Neuronal stem cell (in vitro differentiated cells): ENCODE data around the gene WWOX.
A peak's percentile ranks its signal among the peaks of the same experiment; 100 is the strongest.

ENCODE experiments used
- DNase-seq: peaks from one replicate; pipeline ENCODE4 v3.0.0-alpha.2; 2013; ENCODE audit warnings: low spot score
- H2AFZ ChIP-seq: one replicate; pipeline ENCODE4 v1.6.1; 2013; ENCODE audit warnings: mild to moderate bottlenecking, low read length, inconsistent platforms
- H2AK5ac ChIP-seq: 2 replicates; pipeline ENCODE4 v1.6.1; 2013; ENCODE audit warnings: low read depth, mild to moderate bottlenecking, inconsistent platforms, low read length, moderate library complexity, mixed read lengths
- H2BK120ac ChIP-seq: 2 replicates; pipeline ENCODE4 v1.6.1; 2013; ENCODE audit warnings: low read depth, mild to moderate bottlenecking, inconsistent platforms, low read length, moderate library complexity, mixed read lengths
- H2BK12ac ChIP-seq: one replicate; pipeline ENCODE4 v1.6.1; 2013; ENCODE audit warnings: low read length, inconsistent platforms
- H2BK15ac ChIP-seq: 2 replicates; pipeline ENCODE4 v1.6.1; 2013; ENCODE audit warnings: mild to moderate bottlenecking, low read length, inconsistent platforms, mixed read lengths
- H2BK5ac ChIP-seq: one replicate; pipeline ENCODE4 v1.6.1; 2013; ENCODE audit warnings: inconsistent platforms, mild to moderate bottlenecking, low read length, moderate library complexity
- H3K14ac ChIP-seq: one replicate; pipeline ENCODE4 v1.6.1; 2013; ENCODE audit warnings: low read length, inconsistent platforms
- H3K18ac ChIP-seq: 2 replicates; pipeline ENCODE4 v1.6.1; 2013; ENCODE audit warnings: low read length, inconsistent platforms
- H3K23ac ChIP-seq: 2 replicates; pipeline ENCODE4 v1.6.1; 2013; ENCODE audit warnings: low read depth, mild to moderate bottlenecking, mixed read lengths, low read length, inconsistent platforms; ENCODE audit not compliant: poor library complexity
- H3K27ac ChIP-seq: replicated peaks from 3 replicates; pipeline ENCODE4 v1.5.1; 2013; ENCODE audit warnings: low read length, inconsistent platforms
- H3K27me3 ChIP-seq, 3 experiments: 2 replicates each; pipeline ENCODE4 v1.6.1; 2013; ENCODE audit warnings: low read length in 3 of 3, mild to moderate bottlenecking in 2 of 3, inconsistent platforms in 1 of 3, low read depth in 1 of 3, mixed read lengths in 1 of 3, moderate library complexity in 1 of 3; ENCODE audit not compliant: control insufficient read depth in 3 of 3, insufficient read depth in 3 of 3
- H3K36me3 ChIP-seq, 2 donors: replicated peaks in 1 of 2; 2 replicates each; pipeline ENCODE4 v1.6.1; 2013; ENCODE audit warnings: low read length in 2 of 2; ENCODE audit not compliant: control insufficient read depth in 2 of 2, insufficient read depth in 2 of 2
- H3K4ac ChIP-seq: 2 replicates; pipeline ENCODE4 v1.6.1; 2013; ENCODE audit warnings: inconsistent platforms, mild to moderate bottlenecking, low read length, moderate library complexity
- H3K4me1 ChIP-seq, 2 donors: 1 replicate in 1 of 2; 2 replicates in 1 of 2; pipeline ENCODE4 v1.6.1; 2013; ENCODE audit warnings: low read length in 2 of 2, low read depth in 1 of 2; ENCODE audit not compliant: control insufficient read depth in 2 of 2, insufficient read depth in 1 of 2
- H3K4me2 ChIP-seq: one replicate; pipeline ENCODE4 v1.6.1; 2013; ENCODE audit warnings: mild to moderate bottlenecking, low read length, inconsistent platforms; ENCODE audit not compliant: insufficient read depth, poor library complexity, severe bottlenecking
- H3K4me3 ChIP-seq, 2 donors: 2 replicates each; pipeline ENCODE4 v1.5.1; 2013; ENCODE audit warnings: low read length in 2 of 2, mild to moderate bottlenecking in 2 of 2, inconsistent platforms in 1 of 2, moderate library complexity in 1 of 2
- H3K79me1 ChIP-seq: one replicate; pipeline ENCODE4 v1.6.1; 2013; ENCODE audit warnings: low read depth, mild to moderate bottlenecking, inconsistent platforms, low read length, moderate library complexity
- H3K9ac ChIP-seq: one replicate; pipeline ENCODE4 v1.6.1; 2013; ENCODE audit warnings: mild to moderate bottlenecking, low read depth, low read length, inconsistent platforms; ENCODE audit not compliant: poor library complexity
- H3K9me3 ChIP-seq, 2 donors: replicated peaks in 1 of 2; 2 replicates each; pipeline versions ENCODE3 to v1.6.1; 2013; ENCODE audit warnings: low read length in 2 of 2, mild to moderate bottlenecking in 2 of 2, inconsistent platforms in 1 of 2, low read depth in 1 of 2, mixed read lengths in 1 of 2, moderate library complexity in 1 of 2; ENCODE audit not compliant: control insufficient read depth in 2 of 2, insufficient read depth in 1 of 2
- H4K8ac ChIP-seq: one replicate; pipeline ENCODE4 v1.6.1; 2013; ENCODE audit warnings: low read depth, mild to moderate bottlenecking, inconsistent platforms, low read length, moderate library complexity
- H4K91ac ChIP-seq: one replicate; pipeline ENCODE4 v1.6.1; 2013; ENCODE audit warnings: low read length, low read depth, mild to moderate bottlenecking, inconsistent platforms; ENCODE audit not compliant: poor library complexity
- WGBS, 2 donors: extraction: QIAGEN DNeasy Blood & Tissue Kit; methylation state at CpG; one replicate each; pipeline ENCODE4 v1.1.7; 2013; ENCODE audit warnings: missing lambda C conversion rate in 2 of 2, mixed read lengths in 1 of 2; ENCODE audit not compliant: insufficient read length in 2 of 2, insufficient replicate concordance in 1 of 2; ENCODE audit errors: extremely low coverage in 2 of 2; 5-methylcytosine and 5-hydroxymethylcytosine counted together

WWOX gene

DNA sequence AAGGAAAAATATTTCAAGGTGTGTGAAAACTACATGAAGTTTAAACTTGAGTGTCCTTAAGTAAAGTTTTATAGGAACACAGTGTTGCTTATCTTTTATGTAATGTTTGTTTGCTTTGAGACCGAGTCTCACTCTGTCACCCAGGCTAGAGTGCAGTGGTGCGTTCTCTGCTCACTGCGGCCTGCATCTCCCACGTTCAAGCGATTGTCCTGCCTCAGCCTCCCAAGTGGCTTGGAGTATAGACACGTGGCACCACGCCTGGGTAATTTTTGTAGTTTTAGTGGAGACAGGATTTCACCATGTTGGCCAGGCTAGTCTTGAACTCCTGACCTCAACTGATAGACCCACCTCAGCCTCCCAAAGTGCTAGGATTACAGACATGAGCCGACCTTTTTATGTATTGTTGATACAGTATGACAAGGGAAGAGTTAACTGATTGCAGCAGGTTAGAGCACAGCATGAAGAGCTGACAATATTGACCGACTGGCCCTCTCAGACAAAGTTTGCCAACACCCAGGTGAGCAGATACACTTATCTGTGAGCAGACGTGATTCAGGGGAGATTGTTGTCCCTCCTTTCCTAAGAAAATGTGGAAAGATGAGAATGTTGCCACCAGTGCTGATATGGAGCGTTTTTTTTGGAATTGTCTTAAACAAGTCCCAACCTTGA lies 373.7 kb downstream of the WWOX start:
- Histone ChIP-seq H2BK12ac (no peak overlapping the region), H3K14ac (no peak overlapping the region), H4K8ac (no peak overlapping the region), H2BK120ac (no peak overlapping the region), H2AFZ (no peak overlapping the region), H4K91ac (no peak overlapping the region), H3K4me2 (no peak overlapping the region), H2AK5ac (no peak overlapping the region), H3K79me1 (no peaks in the 10 kb centered on the region), H2BK15ac (no peak overlapping the region), H3K9ac (no peak overlapping the region), H2BK5ac (no peak overlapping the region), H3K27me3 (no peaks in the 10 kb centered on the region), H3K4me1 (peaks cover 0 to under 1% of the 10 kb centered on the region in 2 donors), H3K18ac (no peak overlapping the region), H3K27ac (no peak overlapping the region), H3K4ac (no peak overlapping the region), H3K9me3 (no peaks in the 10 kb centered on the region), H3K36me3 (no peaks in the 10 kb centered on the region), H3K23ac (no peak overlapping the region), H3K4me3 (no peak overlapping the region)
- no CpG with 5 or more reads among the region's 11 CpGs for WGBS, 2 donors
- DNase-seq = no peak

DNA sequence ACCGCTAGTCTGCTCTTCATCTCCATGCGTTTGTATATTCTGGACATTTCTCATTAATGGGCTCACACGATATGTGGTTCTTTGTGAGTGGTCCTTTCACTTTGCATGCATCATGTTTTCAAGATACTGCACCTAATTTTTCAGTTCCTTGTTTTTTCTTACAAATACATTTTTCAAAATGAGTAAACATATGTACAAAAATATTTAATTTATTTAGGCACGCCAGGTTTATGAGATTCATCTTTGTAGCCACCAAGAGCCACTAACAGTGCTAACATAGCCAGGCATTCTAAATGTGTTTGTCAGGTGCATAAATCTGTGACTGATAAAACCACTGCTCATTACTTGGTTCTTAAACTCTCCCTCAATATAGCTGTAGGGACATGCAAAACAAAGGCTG lies 375.3 kb downstream of the WWOX start:
- DNase-seq = no peak
- no peaks in the 10 kb centered on the region for H3K79me1 ChIP-seq
- no peak overlapping the region for H3K14ac ChIP-seq
- no peak overlapping the region for H3K4ac ChIP-seq
- peaks cover 3 to 6% of the 10 kb centered on the region in 2 donors for H3K4me1 ChIP-seq
- H4K8ac ChIP-seq = no peak overlapping the region
- no peak overlapping the region for H2AFZ ChIP-seq
- H3K9ac ChIP-seq = no peak overlapping the region
- H3K23ac ChIP-seq = no peak overlapping the region
- H3K36me3 ChIP-seq = no peaks in the 10 kb centered on the region
- no peak overlapping the region for H2BK5ac ChIP-seq
- no peaks in the 10 kb centered on the region for H3K9me3 ChIP-seq
- no peaks in the 10 kb centered on the region for H3K27me3 ChIP-seq
- no peak overlapping the region for H3K4me2 ChIP-seq
- H2AK5ac ChIP-seq = no peak overlapping the region
- no peak overlapping the region for H2BK120ac ChIP-seq
- no peak overlapping the region for H3K18ac ChIP-seq
- H3K27ac ChIP-seq = no peak overlapping the region
- no peak overlapping the region for H3K4me3 ChIP-seq
- no CpG with 5 or more reads among the region's 4 CpGs for WGBS, 2 donors
- H2BK12ac ChIP-seq = no peak overlapping the region
- H2BK15ac ChIP-seq = no peak overlapping the region
- no peak overlapping the region for H4K91ac ChIP-seq

DNA sequence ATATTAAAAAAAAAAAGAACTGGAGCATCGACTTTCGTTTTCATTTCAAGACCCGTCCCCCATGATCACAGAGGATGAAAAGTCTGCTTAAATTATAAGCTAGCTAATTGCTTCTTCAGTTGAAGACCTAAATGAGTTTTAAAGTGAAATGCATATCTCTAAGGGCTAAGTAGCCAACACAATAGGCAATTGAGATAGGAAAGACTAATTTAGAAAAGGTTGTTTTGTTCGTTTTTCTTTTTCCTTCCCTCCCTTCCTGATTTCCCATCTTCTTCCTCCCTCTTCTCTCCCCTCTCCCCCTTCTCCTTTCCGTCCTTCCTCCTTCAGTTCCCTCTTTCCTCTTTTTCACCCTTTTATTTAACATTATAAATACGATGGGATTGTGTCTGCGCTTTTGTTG lies 377.2 kb downstream of the WWOX start:
- no peaks in the 10 kb centered on the region for H3K27me3 ChIP-seq
- H4K8ac ChIP-seq = no peak overlapping the region
- H2BK120ac ChIP-seq = no peak overlapping the region
- H3K27ac ChIP-seq = no peak overlapping the region
- H2AFZ ChIP-seq = no peak overlapping the region
- no peak overlapping the region for H3K14ac ChIP-seq
- H2BK15ac ChIP-seq = no peak overlapping the region
- H3K9ac ChIP-seq = no peak overlapping the region
- no peak overlapping the region for H3K4me3 ChIP-seq
- H3K4me2 ChIP-seq = no peak overlapping the region
- H3K4me1 ChIP-seq = peaks cover 3 to 7% of the 10 kb centered on the region in 2 donors
- H4K91ac ChIP-seq = no peak overlapping the region
- no peak overlapping the region for H2BK12ac ChIP-seq
- H2BK5ac ChIP-seq = no peak overlapping the region
- no peaks in the 10 kb centered on the region for H3K9me3 ChIP-seq
- H3K23ac ChIP-seq = no peak overlapping the region
- no peaks in the 10 kb centered on the region for H3K36me3 ChIP-seq
- H3K18ac ChIP-seq = no peak overlapping the region
- H3K79me1 ChIP-seq = no peaks in the 10 kb centered on the region
- no peak for DNase-seq
- H3K4ac ChIP-seq = no peak overlapping the region
- H2AK5ac ChIP-seq = no peak overlapping the region
- 100% methylated on average over 1 of the region's 7 CpGs; no CpG with 5 or more reads in 1 of the 2 donors for WGBS, 2 donors

DNA sequence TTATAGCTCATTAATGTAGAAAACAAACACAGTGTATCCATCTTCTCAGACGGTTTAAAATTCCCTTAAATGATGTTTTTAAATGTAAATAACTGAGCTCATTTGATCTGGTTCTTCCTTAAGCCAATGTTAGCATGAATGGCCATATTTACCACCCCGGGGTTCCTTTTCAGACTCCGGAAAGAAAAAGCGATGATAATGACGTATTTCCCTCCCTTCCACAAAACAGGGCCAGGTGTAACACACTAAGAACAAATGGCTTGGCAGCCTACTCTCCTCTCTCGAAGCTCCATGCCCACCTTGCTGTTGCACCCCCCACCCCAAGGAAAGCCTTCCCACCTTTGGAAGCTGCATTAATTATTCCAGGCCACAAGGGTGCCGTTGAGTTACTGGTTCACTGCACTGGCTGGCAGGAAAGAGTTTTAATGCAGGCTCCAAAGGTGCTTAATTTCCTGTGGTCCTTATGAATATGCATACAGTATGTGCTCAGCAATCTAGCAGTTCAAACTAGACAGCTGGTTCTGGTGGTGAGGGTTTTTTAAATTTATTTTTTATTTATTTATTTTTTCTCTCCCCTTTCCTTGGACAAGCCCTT lies 378.9 kb downstream of the WWOX start:
- H3K9me3 ChIP-seq = no peaks in the 10 kb centered on the region
- H3K4me2 ChIP-seq = no peak overlapping the region
- H3K79me1 ChIP-seq = no peaks in the 10 kb centered on the region
- no peak overlapping the region for H3K9ac ChIP-seq
- peak overlapping the region; percentile 4 for H2AFZ ChIP-seq
- no peaks in the 10 kb centered on the region for H3K27me3 ChIP-seq
- no peak overlapping the region for H2BK5ac ChIP-seq
- H3K36me3 ChIP-seq = no peaks in the 10 kb centered on the region
- no peak for DNase-seq
- H3K4me3 ChIP-seq = no peak overlapping the region
- H4K91ac ChIP-seq = no peak overlapping the region
- H4K8ac ChIP-seq = no peak overlapping the region
- no peak overlapping the region for H3K18ac ChIP-seq
- WGBS, 2 donors = no CpG with 5 or more reads among the region's 7 CpGs
- no peak overlapping the region for H3K14ac ChIP-seq
- no peak overlapping the region for H2BK15ac ChIP-seq
- no peak overlapping the region for H3K23ac ChIP-seq
- H2AK5ac ChIP-seq = no peak overlapping the region
- H3K27ac ChIP-seq = no peak overlapping the region
- no peak overlapping the region for H3K4ac ChIP-seq
- H2BK12ac ChIP-seq = no peak overlapping the region
- H2BK120ac ChIP-seq = no peak overlapping the region
- peaks cover 4 to 7% of the 10 kb centered on the region in 2 donors for H3K4me1 ChIP-seq
